ENCODE measurements around the gene RRAGC. TPM values are rescaled to one million over a fixed set of nuclear protein-coding genes. Genes with fewer than 3 reads are reported as not detected.
"Not testable (repeated sequence)": the region's sequence is repeated elsewhere in the genome, so short reads cannot be mapped to it uniquely, and the experiment has no call there.

The RRAGC gene
- total and polyA plus RNA-seq, 12 donors, result 7.5 to 28.8 (median 16.0) TPM

DNA sequence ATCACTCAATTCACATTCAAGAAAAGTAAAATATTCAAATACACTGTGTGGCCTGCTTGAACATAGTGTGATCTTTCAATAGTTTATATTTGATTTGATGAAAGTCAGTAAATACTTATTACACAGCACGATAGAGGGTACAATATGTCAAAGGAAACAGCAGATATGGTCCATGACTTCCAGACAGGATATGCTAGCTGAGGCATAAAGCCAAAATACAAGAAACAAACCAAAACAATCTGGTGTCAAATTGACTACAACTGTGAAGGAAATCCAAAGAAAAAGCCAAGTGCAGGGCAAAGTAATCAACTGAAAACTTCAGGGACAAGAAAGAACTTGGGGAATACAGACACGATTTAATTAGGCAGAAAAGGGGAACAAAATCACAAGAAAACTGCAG lies 19.3 kb downstream of the RRAGC start:
- peaks cover 0 to 6% of the 10 kb centered on the region in 2 donors for H3K4me1 ChIP-seq (replicated peaks in 1 of 2)
- 53 to 59% (median 58%) methylated on average over 2 of the region's 2 CpGs for WGBS, 4 donors
- H3K27me3 ChIP-seq, result no peaks in the 10 kb centered on the region
- intact Hi-C loops (cut with DNase I), result no loop called here
- H3K4me3 ChIP-seq, result no peak overlapping the region
- TF ChIP-seq POLR2A (IDR thresholded peaks at IDR 0.05) (no peak), CTCF (IDR thresholded peaks at IDR 0.05) (no peak)
- no peak overlapping the region for H3K27ac ChIP-seq
- no peaks in the 10 kb centered on the region for H3K9me3 ChIP-seq (replicated peaks in 1 of 3)
- peaks cover 0 to 50% of the 10 kb centered on the region in 2 donors for H3K36me3 ChIP-seq (replicated peaks in 1 of 2)
- DNase-seq, result no peak

- peaks cover 0 to 6% of the 10 kb centered on the region in 2 donors for H3K4me1 ChIP-seq (replicated peaks in 1 of 2)
- intact Hi-C loops (cut with DNase I), result loop anchor here in 1 of 2 donors (10.0 kb wide), 1 partner anchor 815 kb away; no protein-coding TSS in a partner anchor
- DNase-seq, result peak in 5 of 7 donors; percentile 26 to 71 (median 51)
- H3K4me3 ChIP-seq, result no peak overlapping the region
- H3K27me3 ChIP-seq, result no peaks in the 10 kb centered on the region
- no peaks in the 10 kb centered on the region for H3K9me3 ChIP-seq (replicated peaks in 1 of 3)
- no peak overlapping the region for H3K27ac ChIP-seq
- peaks cover 0 to 42% of the 10 kb centered on the region in 2 donors for H3K36me3 ChIP-seq (replicated peaks in 1 of 2)
- TF ChIP-seq POLR2A (IDR thresholded peaks at IDR 0.05), result no peak
- TF ChIP-seq CTCF (IDR thresholded peaks at IDR 0.05), result no peak
- 65 to 76% (median 75%) methylated on average over 9 of the region's 9 CpGs for WGBS, 4 donors
Observed at GRCh38 chr1:38839363-38839762, 20.2 kb downstream of the RRAGC start.

GRCh38 chr1:38836316-38836715 lies 23.3 kb downstream of the RRAGC start:
- not testable (repeated sequence) for H3K4me3 ChIP-seq; H3K27me3 ChIP-seq; H3K27ac ChIP-seq; H3K9me3 ChIP-seq (replicated peaks in 1 of 3); H3K4me1 ChIP-seq (replicated peaks in 1 of 2); DNase-seq
- H3K36me3 ChIP-seq (replicated peaks in 1 of 2), result peaks cover 0 to 28% of the 10 kb centered on the region in 2 donors
- intact Hi-C loops (cut with DNase I), result loop anchor here in 1 of 2 donors (10.0 kb wide), 1 partner anchor 812 kb away; no protein-coding TSS in a partner anchor
- WGBS, 4 donors, result 75 to 89% (median 82%) methylated on average over 10 of the region's 10 CpGs

GRCh38 chr1:38834937-38835827 lies 24.4 kb downstream of the RRAGC start:
- 18 to 30% (median 26%) methylated on average over 3 of the region's 3 CpGs for WGBS, 4 donors
- intact Hi-C loops (cut with DNase I), result loop anchor here in 1 of 2 donors (10.0 kb wide), 1 partner anchor 810 kb away; no protein-coding TSS in a partner anchor

More at GRCh38 chr1:38834937-38835827, 24.4 kb downstream of the RRAGC start:
- H3K4me3 ChIP-seq, result no peak overlapping the region
- no peaks in the 10 kb centered on the region for H3K27me3 ChIP-seq
- peak; percentile 23 to 73 (median 55) for DNase-seq
- no peaks in the 10 kb centered on the region for H3K9me3 ChIP-seq (replicated peaks in 1 of 3)
- H3K4me1 ChIP-seq (replicated peaks in 1 of 2), result no peaks in the 10 kb centered on the region
- no peak for TF ChIP-seq POLR2A (IDR thresholded peaks at IDR 0.05)
- peak; percentile 61 to 86 (median 75) for TF ChIP-seq CTCF (IDR thresholded peaks at IDR 0.05)
- no peak overlapping the region for H3K27ac ChIP-seq
- H3K36me3 ChIP-seq (replicated peaks in 1 of 2), result peaks cover 0 to 28% of the 10 kb centered on the region in 2 donors

All from adrenal gland (tissue), 12 donors.